Measurements from ENCODE around the gene USP15.

The USP15 gene

GRCh38 chr12:62345667-62346066, 85.5 kb downstream of the USP15 start:
- Histone ChIP-seq H2AFZ (ENCODE audit: low read depth, low read length, severe bottlenecking) (no peak overlapping the region), H3K9me3 (ENCODE audit: insufficient read depth, low read length) (no peaks in the 10 kb centered on the region), H3K79me2 (ENCODE audit: insufficient read depth, low read length) (peaks cover 5% of the 10 kb centered on the region; the same call in 1 of the 2 replicates), H3K27me3 (ENCODE audit: low read length) (no peaks in the 10 kb centered on the region), H3K4me2 (ENCODE audit: low read depth, low read length, poor library complexity, severe bottlenecking) (no peak overlapping the region), H3F3A (ENCODE audit: insufficient read depth) (peaks cover 9% of the 10 kb centered on the region), H3K4me3 (ENCODE audit: insufficient read depth, low read length, poor library complexity, severe bottlenecking) (no peak overlapping the region), H3K9ac (ENCODE audit: low read length) (no peak overlapping the region), H3K9me2 (replicated peaks; ENCODE audit: insufficient read depth, low read length) (no peaks in the 10 kb centered on the region), H3K27ac (ENCODE audit: low read depth, low read length) (no peak overlapping the region), H4K20me1 (ENCODE audit: low read depth, low read length) (no peaks in the 10 kb centered on the region), H3K36me3 (ENCODE audit: low read length) (peaks cover 15% of the 10 kb centered on the region; the same call in 1 of the 2 replicates)
- no peak for TF ChIP-seq CTCF (IDR thresholded peaks at IDR 0.05; ENCODE audit: insufficient read depth, low read length, poor library complexity, severe bottlenecking)
- TF ChIP-seq EZH2phosphoT487 (conservative IDR thresholded peaks at IDR 0.05; ENCODE audit: low read length): no peak

DNA sequence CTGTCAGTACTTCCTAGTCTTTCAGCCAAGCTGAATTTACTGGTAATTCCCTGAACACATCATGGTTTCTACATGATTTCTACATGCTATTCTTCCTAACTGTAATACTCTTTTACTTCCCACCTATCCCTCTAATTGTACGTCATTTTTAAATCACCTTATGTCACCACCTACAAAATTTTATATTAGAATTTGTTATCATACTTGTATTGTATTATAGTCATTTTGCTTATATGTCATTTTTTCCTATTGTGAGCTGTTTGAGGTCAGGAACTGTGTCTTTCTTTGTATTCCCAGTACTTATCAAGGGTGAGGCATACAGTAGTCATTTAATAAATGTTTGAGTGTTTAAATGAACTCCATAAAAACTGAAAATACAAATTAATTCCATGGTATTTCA, 86.6 kb downstream of the USP15 start:
- no peak overlapping the region for H2AFZ ChIP-seq (ENCODE audit: low read depth, low read length, severe bottlenecking)
- peaks cover 22% of the 10 kb centered on the region; the same call in 1 of the 2 replicates for H3K36me3 ChIP-seq (ENCODE audit: low read length)
- H4K20me1 ChIP-seq (ENCODE audit: low read depth, low read length): no peaks in the 10 kb centered on the region
- H3K27me3 ChIP-seq (ENCODE audit: low read length): no peaks in the 10 kb centered on the region
- no peak overlapping the region for H3K9ac ChIP-seq (ENCODE audit: low read length)
- TF ChIP-seq EZH2phosphoT487 (conservative IDR thresholded peaks at IDR 0.05; ENCODE audit: low read length): no peak
- TF ChIP-seq CTCF (IDR thresholded peaks at IDR 0.05; ENCODE audit: insufficient read depth, low read length, poor library complexity, severe bottlenecking): no peak
- H3K4me2 ChIP-seq (ENCODE audit: low read depth, low read length, poor library complexity, severe bottlenecking): no peak overlapping the region
- no peak overlapping the region for H3K27ac ChIP-seq (ENCODE audit: low read depth, low read length)
- no peaks in the 10 kb centered on the region for H3K79me2 ChIP-seq (ENCODE audit: insufficient read depth, low read length)
- peaks cover 13% of the 10 kb centered on the region for H3F3A ChIP-seq (ENCODE audit: insufficient read depth)
- H3K9me2 ChIP-seq (replicated peaks; ENCODE audit: insufficient read depth, low read length): no peaks in the 10 kb centered on the region
- no peak overlapping the region for H3K4me3 ChIP-seq (ENCODE audit: insufficient read depth, low read length, poor library complexity, severe bottlenecking)
- no peaks in the 10 kb centered on the region for H3K9me3 ChIP-seq (ENCODE audit: insufficient read depth, low read length)

DNA sequence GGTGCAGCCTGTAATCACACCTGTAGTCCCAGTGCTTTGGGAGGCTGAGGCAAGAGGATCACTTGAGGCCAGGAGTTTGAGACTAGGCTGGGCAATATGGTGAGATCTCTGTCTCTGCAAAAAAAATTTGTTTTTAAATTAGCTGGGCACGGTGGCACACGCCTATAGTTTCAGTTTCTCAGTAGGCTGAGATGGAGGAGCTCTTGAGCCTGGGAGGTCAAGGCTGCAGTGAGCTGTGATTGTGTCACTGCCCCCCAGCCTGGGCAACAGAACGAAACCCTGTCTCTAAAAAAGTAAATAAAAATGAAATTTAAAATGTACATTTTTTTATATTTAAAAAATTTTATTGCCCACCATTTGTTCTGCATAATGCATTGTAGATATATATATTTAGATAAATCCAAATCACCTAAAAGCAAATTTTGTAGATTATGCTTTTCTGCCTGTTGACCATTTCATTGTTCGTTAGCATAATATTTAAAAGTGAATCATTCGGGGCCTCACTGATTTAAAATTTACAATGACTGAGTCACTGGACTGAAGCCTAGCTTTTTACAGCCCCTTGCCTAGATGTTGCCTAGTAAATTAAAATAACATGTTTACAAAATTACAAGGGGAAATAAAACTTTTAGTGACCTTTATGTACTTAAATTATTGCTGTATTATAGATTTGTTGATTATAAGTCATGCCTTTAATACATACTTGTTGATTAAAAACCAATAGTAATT, 87.9 kb downstream of the USP15 start:
- Histone ChIP-seq H2AFZ (ENCODE audit: low read depth, low read length, severe bottlenecking) (no peak overlapping the region), H3K36me3 (ENCODE audit: low read length) (peaks cover 26% of the 10 kb centered on the region; the same call in 1 of the 2 replicates), H3K27ac (ENCODE audit: low read depth, low read length) (no peak overlapping the region), H3K9me2 (replicated peaks; ENCODE audit: insufficient read depth, low read length) (no peaks in the 10 kb centered on the region), H3F3A (ENCODE audit: insufficient read depth) (peaks cover 13% of the 10 kb centered on the region), H3K9me3 (ENCODE audit: insufficient read depth, low read length) (no peaks in the 10 kb centered on the region), H3K9ac (ENCODE audit: low read length) (no peak overlapping the region), H3K4me3 (ENCODE audit: insufficient read depth, low read length, poor library complexity, severe bottlenecking) (no peak overlapping the region), H4K20me1 (ENCODE audit: low read depth, low read length) (no peaks in the 10 kb centered on the region), H3K4me2 (ENCODE audit: low read depth, low read length, poor library complexity, severe bottlenecking) (no peak overlapping the region), H3K27me3 (ENCODE audit: low read length) (no peaks in the 10 kb centered on the region), H3K79me2 (ENCODE audit: insufficient read depth, low read length) (no peaks in the 10 kb centered on the region)
- TF ChIP-seq EZH2phosphoT487 (conservative IDR thresholded peaks at IDR 0.05; ENCODE audit: low read length) (no peak), CTCF (IDR thresholded peaks at IDR 0.05; ENCODE audit: insufficient read depth, low read length, poor library complexity, severe bottlenecking) (no peak)
